GM10266 (cell line): Measurements from ENCODE around the gene CSF2.

ENCODE experiments used
- DNase-seq: peaks from one replicate; pipeline ENCODE4 v3.0.0; 2012; ENCODE audit errors: extremely low spot score
- CTCF ChIP-seq: IDR thresholded peaks from 2 replicates; pipeline ENCODE4 v1.5.1; 2012; ENCODE audit warnings: mild to moderate bottlenecking, low read depth; ENCODE audit not compliant: control insufficient read depth, insufficient read depth; ENCODE audit errors: missing control alignments

The CSF2 gene

DNA sequence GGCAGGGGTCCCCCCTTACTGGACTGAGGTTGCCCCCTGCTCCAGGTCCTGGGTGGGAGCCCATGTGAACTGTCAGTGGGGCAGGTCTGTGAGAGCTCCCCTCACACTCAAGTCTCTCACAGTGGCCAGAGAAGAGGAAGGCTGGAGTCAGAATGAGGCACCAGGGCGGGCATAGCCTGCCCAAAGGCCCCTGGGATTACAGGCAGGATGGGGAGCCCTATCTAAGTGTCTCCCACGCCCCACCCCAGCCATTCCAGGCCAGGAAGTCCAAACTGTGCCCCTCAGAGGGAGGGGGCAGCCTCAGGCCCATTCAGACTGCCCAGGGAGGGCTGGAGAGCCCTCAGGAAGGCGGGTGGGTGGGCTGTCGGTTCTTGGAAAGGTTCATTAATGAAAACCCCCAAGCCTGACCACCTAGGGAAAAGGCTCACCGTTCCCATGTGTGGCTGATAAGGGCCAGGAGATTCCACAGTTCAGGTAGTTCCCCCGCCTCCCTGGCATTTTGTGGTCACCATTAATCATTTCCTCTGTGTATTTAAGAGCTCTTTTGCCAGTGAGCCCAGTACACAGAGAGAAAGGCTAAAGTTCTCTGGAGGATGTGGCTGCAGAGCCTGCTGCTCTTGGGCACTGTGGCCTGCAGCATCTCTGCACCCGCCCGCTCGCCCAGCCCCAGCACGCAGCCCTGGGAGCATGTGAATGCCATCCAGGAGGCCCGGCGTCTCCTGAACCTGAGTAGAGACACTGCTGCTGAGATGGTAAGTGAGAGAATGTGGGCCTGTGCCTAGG, at the start of gene CSF2:
Gene CSF2 (plus strand): TSS at position 559 of the 783 bp plus-strand sequence. CDS start 35 bp downstream, at position 594.
- TF ChIP-seq CTCF = no peak
- DNase-seq = no peak

DNA sequence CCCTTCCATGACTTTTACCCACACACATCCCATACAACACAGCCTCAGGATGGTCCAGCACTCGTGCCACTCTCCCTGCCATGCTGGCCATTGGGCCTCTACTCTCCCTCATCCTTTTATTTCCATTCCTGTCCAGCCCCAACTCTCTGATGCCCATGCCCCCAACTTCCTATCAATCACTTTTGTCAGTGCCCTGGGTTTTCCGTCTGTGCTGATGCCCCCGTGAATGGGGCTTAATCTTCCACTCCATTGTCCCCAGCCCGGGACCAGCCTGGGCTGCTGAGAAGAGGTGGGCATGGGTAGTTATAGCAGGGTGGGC, 49.5 kb upstream of the CSF2 start:
- no peak for TF ChIP-seq CTCF

DNA sequence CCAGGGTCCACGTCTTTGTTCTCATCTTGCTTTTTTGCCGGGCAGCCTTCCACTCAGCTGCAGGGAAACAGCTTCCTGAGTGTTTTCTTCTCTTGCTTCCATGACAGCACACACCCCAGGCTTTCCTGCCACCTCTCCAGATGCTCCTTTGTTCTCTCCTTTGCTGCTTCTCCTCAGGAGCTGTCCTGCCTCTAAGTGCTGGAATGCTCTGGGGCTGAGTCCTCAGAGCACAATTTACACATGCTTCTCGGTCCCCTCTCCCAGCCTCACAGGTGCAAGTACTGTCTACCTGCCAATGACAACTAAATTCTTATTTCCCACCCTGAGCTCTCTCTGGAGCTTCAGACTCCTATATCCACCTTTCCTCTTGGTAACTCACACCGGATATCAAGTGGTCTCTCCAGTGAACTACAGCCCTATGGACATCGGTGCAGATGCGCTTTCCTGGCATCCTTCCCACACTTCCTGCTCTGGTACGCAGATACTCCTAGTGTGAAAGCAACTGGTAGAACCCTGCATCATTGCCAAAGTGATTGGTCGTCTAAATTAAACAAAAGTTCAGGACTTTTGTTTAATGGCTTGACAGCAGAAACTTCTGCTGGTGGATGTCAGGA, 48.7 kb upstream of the CSF2 start:
- TF ChIP-seq CTCF = no peak
- no peak for DNase-seq

More for the DNA sequence above, 49.5 kb upstream of the CSF2 start:
- DNase-seq = no peak

DNA sequence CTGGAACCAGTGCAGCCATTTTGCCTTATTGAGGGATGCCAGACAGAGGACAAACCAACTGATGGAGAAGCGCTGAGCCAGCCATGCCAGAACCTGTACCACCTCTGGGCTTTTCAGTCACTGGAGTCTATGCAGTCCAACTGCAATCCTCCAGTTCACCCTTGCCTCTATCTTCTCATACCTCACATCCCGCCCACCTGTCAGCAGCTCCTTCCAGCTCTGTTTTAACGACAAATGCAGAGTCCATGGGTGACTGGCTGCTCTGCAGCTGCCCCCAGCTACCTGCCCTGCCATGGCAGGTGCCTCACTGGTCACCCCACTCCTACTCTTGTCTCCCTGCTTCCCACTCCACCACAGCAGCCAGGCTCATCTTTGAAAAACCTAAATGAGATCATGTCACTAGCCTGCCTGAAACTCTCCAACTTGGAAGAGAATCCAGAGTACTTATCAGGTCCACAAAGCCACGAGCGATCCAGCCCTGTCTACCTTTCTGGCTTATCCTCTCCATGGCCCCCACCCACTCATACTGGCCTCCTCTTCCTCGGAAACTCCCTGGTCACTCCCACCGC, 48.1 kb upstream of the CSF2 start:
- DNase-seq = no peak
- no peak for TF ChIP-seq CTCF

DNA sequence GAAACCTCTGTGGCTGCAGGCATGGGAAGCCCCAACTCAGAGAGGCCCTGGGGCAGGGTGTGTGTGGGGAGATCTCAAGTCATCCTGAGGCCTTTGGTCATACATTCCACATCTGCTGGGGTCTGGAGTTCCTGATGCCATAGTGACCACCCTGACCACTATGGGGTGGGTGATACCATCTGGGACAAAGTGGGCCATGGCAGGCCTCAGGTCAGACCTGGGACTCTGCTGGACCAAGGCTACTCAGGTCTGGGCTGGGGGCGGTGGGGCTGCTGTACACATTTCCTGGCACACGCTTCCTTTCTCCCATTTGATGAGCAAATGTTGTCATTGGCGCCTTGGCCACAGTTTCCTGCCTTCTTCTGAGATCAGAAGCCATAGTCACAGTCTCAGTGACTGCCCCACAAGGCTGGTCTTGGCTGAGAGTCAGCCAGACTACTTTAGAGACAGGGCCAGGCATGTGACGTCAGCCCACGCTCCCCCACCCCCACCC, 47.0 kb upstream of the CSF2 start:
- TF ChIP-seq CTCF = no peak
- DNase-seq = no peak

DNA sequence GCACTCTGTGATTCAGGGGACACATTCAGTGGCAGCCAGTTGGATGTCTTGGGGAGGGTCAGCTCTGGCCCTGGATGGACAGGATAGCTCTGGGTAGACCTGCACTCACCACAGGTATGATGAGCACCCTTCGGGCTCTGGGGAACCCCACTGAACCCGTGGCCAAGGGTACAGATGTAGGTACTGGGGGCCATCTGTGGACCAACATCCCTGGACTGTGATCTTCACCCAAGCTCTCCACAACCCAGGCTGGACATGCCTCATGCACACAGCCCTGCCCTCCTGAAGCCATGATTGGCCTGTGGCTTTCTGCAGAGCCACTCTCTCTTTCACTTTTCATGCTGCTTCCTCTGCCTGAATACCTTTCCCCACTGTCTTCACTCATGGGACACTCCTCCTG, 46.6 kb upstream of the CSF2 start:
- no peak for DNase-seq
- no peak for TF ChIP-seq CTCF
